ENCODE data around the gene NTPCR. TPM values are rescaled to one million over a fixed set of nuclear protein-coding genes. Genes with fewer than 3 reads are reported as not detected.
"Not testable (repeated sequence)": the region's sequence is repeated elsewhere in the genome, so short reads cannot be mapped to it uniquely, and the experiment has no call there.

NTPCR gene
- polyA plus RNA-seq, 2 donors, result 38.2 to 45.7 TPM

DNA sequence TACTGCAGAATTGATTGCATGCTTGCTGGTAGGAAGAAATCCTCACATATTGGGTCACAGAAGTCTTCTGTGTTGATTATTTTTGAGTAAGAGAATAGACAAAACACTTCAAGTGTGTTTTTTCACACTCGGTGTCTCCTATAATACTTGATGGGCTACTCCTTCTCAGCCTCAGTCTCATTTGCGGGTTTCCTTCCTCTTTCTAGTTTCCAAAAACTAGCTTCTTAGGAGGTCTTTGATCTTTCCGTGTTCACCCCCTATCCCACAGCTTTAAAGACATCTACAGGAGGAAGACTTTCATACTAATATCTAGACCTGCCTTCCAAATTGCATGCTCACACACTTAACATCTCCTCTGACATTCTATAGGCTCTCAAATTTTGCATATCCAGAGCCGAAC is 40.7 kb upstream of the NTPCR start:
- H3K4me1 ChIP-seq (ENCODE audit: control insufficient read depth in 2 of 2, insufficient read depth in 2 of 2, low read length in 1 of 2), result no peaks in the 10 kb centered on the region
- no peaks in the 10 kb centered on the region for H3K9me3 ChIP-seq (ENCODE audit: control insufficient read depth in 2 of 2, insufficient read depth in 1 of 2, low read depth in 1 of 2, low read length in 1 of 2)
- no peaks in the 10 kb centered on the region for H3K27me3 ChIP-seq (ENCODE audit: control insufficient read depth in 1 of 2, insufficient read depth in 2 of 2, low read length in 2 of 2)
- H3K36me3 ChIP-seq (ENCODE audit: control insufficient read depth in 2 of 2, insufficient read depth in 2 of 2, low read length in 1 of 2), result no peaks in the 10 kb centered on the region
- 78 to 81% methylated on average over 4 of the region's 4 CpGs for WGBS, 2 donors
- no peak overlapping the region for H3K27ac ChIP-seq (ENCODE audit: low read depth in 2 of 2, low read length in 1 of 2)
- H3K4me3 ChIP-seq (ENCODE audit: low read depth in 1 of 2, low read length in 2 of 2), result no peak overlapping the region

DNA sequence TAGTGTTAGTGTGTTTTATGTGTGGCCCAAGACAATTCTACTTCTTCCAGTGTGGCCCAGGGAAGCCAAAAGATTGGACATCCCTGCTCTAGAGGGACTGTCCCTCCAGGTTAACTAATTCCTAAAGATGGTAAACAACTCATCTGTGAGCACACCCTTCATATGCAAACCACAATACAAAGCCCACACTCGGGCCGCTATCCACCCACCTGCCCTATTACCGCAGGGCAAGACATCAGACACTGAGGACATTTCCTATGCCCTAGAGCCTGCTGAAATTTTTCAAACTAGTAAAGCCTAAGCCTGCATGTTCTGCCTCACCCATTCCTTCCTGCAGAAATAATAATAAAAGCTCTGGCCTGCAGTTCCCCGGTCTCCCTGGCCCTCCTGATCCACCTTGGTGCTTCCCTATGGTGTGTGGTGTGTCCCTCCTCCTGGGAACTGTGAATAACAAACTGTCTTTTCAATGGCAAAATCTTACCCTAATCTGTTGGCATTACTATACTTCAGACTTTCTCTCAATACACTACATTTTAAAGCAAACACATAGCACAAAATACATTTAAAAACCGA is 39.3 kb upstream of the NTPCR start:
- Histone ChIP-seq H3K4me3 (ENCODE audit: low read depth in 1 of 2, low read length in 2 of 2) (no peak overlapping the region), H3K4me1 (ENCODE audit: control insufficient read depth in 2 of 2, insufficient read depth in 2 of 2, low read length in 1 of 2) (no peaks in the 10 kb centered on the region), H3K9me3 (ENCODE audit: control insufficient read depth in 2 of 2, insufficient read depth in 1 of 2, low read depth in 1 of 2, low read length in 1 of 2) (no peaks in the 10 kb centered on the region), H3K27ac (ENCODE audit: low read depth in 2 of 2, low read length in 1 of 2) (no peak overlapping the region), H3K36me3 (ENCODE audit: control insufficient read depth in 2 of 2, insufficient read depth in 2 of 2, low read length in 1 of 2) (no peaks in the 10 kb centered on the region), H3K27me3 (ENCODE audit: control insufficient read depth in 1 of 2, insufficient read depth in 2 of 2, low read length in 2 of 2) (no peaks in the 10 kb centered on the region)
- 78 to 81% methylated on average over 5 of the region's 5 CpGs for WGBS, 2 donors

DNA sequence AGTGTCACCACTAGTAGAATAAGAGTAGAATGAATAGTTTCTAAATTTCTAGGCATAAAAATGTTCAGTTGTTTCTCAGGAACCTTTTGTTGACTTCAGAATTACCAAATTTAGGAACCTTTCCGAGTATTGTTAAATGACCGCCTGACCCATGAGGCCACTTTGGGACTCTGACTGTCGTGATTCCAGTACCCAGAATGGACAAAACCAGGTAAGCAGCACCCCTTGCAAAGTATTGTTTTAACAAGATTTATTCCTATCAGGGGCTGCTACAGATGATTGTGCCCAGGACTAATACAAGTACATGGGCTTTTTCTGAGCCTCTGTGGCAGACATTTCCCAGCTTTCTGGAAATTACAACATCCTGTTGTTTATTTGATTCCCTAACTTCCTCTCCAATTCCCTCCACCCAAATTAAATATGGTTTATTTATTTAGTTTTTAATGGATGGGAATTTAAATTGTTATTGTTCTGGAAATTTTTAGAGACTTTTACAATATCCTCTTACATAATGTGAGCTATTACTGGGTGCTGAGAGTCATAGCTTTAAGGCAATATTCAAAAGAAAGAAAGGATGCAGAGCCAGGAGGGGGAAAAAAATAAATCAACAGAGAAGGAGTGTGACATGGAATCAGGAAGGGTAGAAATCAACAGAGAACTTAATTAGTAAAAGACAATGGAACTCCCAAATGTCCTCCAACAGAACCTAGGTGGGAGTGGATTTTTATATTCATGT is 37.4 kb upstream of the NTPCR start:
- H3K4me1 ChIP-seq (ENCODE audit: control insufficient read depth in 2 of 2, insufficient read depth in 2 of 2, low read length in 1 of 2), result no peaks in the 10 kb centered on the region
- no peaks in the 10 kb centered on the region for H3K27me3 ChIP-seq (ENCODE audit: control insufficient read depth in 1 of 2, insufficient read depth in 2 of 2, low read length in 2 of 2)
- H3K4me3 ChIP-seq (ENCODE audit: low read depth in 1 of 2, low read length in 2 of 2), result no peak overlapping the region
- H3K27ac ChIP-seq (ENCODE audit: low read depth in 2 of 2, low read length in 1 of 2), result no peak overlapping the region
- WGBS, 2 donors, result 73 to 82% methylated on average over 3 of the region's 3 CpGs
- no peaks in the 10 kb centered on the region for H3K9me3 ChIP-seq (ENCODE audit: control insufficient read depth in 2 of 2, insufficient read depth in 1 of 2, low read depth in 1 of 2, low read length in 1 of 2)
- H3K36me3 ChIP-seq (ENCODE audit: control insufficient read depth in 2 of 2, insufficient read depth in 2 of 2, low read length in 1 of 2), result no peaks in the 10 kb centered on the region

DNA sequence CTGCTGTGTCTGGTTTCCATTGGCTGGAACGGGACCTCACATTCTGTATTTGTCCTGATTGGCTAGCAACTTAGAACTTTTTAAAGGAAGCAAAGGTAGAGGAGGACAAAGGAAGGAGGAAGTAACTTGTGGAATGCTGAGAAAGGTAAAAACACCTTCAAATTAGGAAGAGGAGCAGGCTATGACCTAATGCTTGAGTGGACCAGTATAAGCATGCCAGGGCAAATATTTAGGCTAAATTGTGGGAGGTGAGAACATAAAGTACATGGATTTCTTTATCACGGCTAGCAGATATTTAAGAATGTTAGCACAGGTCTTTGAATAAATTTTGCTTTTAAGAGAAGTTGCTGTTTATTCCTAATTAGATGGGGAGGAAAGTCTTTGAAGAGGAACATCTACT is 36.1 kb upstream of the NTPCR start:
- not testable (repeated sequence) for H3K27ac ChIP-seq (ENCODE audit: low read depth in 2 of 2, low read length in 1 of 2); H3K4me3 ChIP-seq (ENCODE audit: low read depth in 1 of 2, low read length in 2 of 2); H3K9me3 ChIP-seq (ENCODE audit: control insufficient read depth in 2 of 2, insufficient read depth in 1 of 2, low read depth in 1 of 2, low read length in 1 of 2); H3K4me1 ChIP-seq (ENCODE audit: control insufficient read depth in 2 of 2, insufficient read depth in 2 of 2, low read length in 1 of 2); H3K27me3 ChIP-seq (ENCODE audit: control insufficient read depth in 1 of 2, insufficient read depth in 2 of 2, low read length in 2 of 2); H3K36me3 ChIP-seq (ENCODE audit: control insufficient read depth in 2 of 2, insufficient read depth in 2 of 2, low read length in 1 of 2)
- 79% methylated on average over 2 of the region's 2 CpGs for WGBS, 2 donors

DNA sequence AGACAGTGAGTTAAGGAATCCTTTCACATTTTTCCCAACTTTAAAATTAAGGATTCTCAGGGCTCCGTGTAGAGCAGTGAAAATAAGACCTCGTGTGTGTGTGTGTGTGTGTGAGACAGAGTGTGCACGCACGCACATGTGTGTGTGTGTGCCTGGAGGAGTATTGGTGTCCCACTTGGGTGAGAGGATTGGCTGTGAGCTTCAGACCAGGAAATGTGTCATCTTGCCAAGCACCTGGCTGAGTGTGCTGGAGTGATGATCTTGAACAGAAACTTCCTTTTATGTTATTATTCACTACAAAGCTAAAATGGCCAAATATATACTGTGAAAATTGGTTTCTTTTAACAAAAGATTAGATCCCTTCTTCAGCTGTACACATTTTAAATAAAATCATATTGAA is 35.2 kb upstream of the NTPCR start:
- no peak overlapping the region for H3K27ac ChIP-seq (ENCODE audit: low read depth in 2 of 2, low read length in 1 of 2)
- H3K4me3 ChIP-seq (ENCODE audit: low read depth in 1 of 2, low read length in 2 of 2), result no peak overlapping the region
- no peaks in the 10 kb centered on the region for H3K9me3 ChIP-seq (ENCODE audit: control insufficient read depth in 2 of 2, insufficient read depth in 1 of 2, low read depth in 1 of 2, low read length in 1 of 2)
- 84 to 85% methylated on average over 4 of the region's 4 CpGs for WGBS, 2 donors
- no peaks in the 10 kb centered on the region for H3K36me3 ChIP-seq (ENCODE audit: control insufficient read depth in 2 of 2, insufficient read depth in 2 of 2, low read length in 1 of 2)
- H3K4me1 ChIP-seq (ENCODE audit: control insufficient read depth in 2 of 2, insufficient read depth in 2 of 2, low read length in 1 of 2), result no peaks in the 10 kb centered on the region
- H3K27me3 ChIP-seq (ENCODE audit: control insufficient read depth in 1 of 2, insufficient read depth in 2 of 2, low read length in 2 of 2), result no peaks in the 10 kb centered on the region

DNA sequence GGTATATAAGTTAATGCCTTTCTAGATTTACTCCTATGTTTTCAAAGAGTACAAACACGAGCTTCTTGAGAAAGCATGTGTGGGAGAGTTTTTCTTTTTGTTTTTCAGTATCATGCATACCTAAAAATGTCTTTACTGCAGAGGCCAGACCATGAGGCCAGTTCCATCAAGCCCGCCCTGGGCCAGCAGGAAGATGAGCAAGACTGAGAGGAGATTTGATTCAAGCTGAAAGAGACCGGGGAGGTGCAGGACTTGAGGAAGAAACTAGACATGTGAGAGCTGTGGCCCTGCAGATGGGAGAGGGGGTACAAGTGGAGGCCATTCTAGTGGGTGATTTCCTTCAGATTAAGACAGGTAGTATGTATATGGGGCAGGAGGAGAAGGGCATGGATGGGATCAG is 33.4 kb upstream of the NTPCR start:
- H3K27ac ChIP-seq (ENCODE audit: low read depth in 2 of 2, low read length in 1 of 2), result no peak overlapping the region
- H3K4me3 ChIP-seq (ENCODE audit: low read depth in 1 of 2, low read length in 2 of 2), result no peak overlapping the region
- no peaks in the 10 kb centered on the region for H3K4me1 ChIP-seq (ENCODE audit: control insufficient read depth in 2 of 2, insufficient read depth in 2 of 2, low read length in 1 of 2)
- no peaks in the 10 kb centered on the region for H3K9me3 ChIP-seq (ENCODE audit: control insufficient read depth in 2 of 2, insufficient read depth in 1 of 2, low read depth in 1 of 2, low read length in 1 of 2)
- 87 to 93% methylated on average over 3 of the region's 3 CpGs for WGBS, 2 donors
- H3K36me3 ChIP-seq (ENCODE audit: control insufficient read depth in 2 of 2, insufficient read depth in 2 of 2, low read length in 1 of 2), result no peaks in the 10 kb centered on the region
- no peaks in the 10 kb centered on the region for H3K27me3 ChIP-seq (ENCODE audit: control insufficient read depth in 1 of 2, insufficient read depth in 2 of 2, low read length in 2 of 2)

DNA sequence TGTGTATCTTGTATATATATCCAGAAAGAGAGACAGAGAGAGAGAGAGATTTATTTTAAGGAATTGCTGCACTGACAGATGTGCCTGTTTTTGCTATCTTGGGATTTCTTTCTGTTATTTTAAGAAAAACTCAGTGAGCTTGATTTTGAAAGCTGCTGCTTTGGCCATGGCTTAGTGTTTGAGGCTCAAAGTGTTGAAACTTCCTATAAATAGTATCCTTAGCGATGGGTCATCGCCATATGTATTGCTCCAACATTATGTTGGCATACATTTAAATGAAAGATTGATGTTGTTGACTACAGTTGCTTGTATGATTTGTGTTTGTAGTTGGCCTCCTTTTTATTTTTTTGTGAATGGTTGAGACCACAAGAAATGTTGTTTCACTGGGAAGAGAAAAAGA is 29.0 kb upstream of the NTPCR start:
- no peaks in the 10 kb centered on the region for H3K27me3 ChIP-seq (ENCODE audit: control insufficient read depth in 1 of 2, insufficient read depth in 2 of 2, low read length in 2 of 2)
- H3K4me1 ChIP-seq (ENCODE audit: control insufficient read depth in 2 of 2, insufficient read depth in 2 of 2, low read length in 1 of 2), result no peaks in the 10 kb centered on the region
- no peaks in the 10 kb centered on the region for H3K36me3 ChIP-seq (ENCODE audit: control insufficient read depth in 2 of 2, insufficient read depth in 2 of 2, low read length in 1 of 2)
- no peak overlapping the region for H3K27ac ChIP-seq (ENCODE audit: low read depth in 2 of 2, low read length in 1 of 2)
- H3K4me3 ChIP-seq (ENCODE audit: low read depth in 1 of 2, low read length in 2 of 2), result no peak overlapping the region
- H3K9me3 ChIP-seq (ENCODE audit: control insufficient read depth in 2 of 2, insufficient read depth in 1 of 2, low read depth in 1 of 2, low read length in 1 of 2), result no peaks in the 10 kb centered on the region
- WGBS, 2 donors, result 65 to 77% methylated on average over 2 of the region's 2 CpGs

DNA sequence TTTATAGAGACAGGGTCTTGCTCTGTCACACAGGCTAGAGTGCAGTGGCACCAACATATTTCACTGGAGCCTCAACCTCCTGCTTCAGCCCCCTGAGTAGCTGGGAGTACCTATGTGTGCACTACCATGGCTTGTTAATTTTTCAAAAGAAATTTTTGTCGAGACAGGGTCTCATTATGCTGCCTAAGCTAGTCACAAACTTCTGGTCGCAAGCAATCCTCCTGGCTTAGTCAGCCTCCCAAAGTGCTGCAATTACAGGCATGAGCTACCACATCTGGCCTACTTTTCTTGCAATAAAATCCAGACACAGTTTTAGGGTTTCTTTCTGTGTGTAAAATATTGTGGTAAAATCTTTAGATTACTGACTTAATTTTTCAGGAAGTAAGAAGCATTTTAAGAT is 27.9 kb upstream of the NTPCR start:
- Histone ChIP-seq H3K27me3 (ENCODE audit: control insufficient read depth in 1 of 2, insufficient read depth in 2 of 2, low read length in 2 of 2) (no peaks in the 10 kb centered on the region), H3K4me3 (ENCODE audit: low read depth in 1 of 2, low read length in 2 of 2) (no peak overlapping the region), H3K4me1 (ENCODE audit: control insufficient read depth in 2 of 2, insufficient read depth in 2 of 2, low read length in 1 of 2) (no peaks in the 10 kb centered on the region), H3K36me3 (ENCODE audit: control insufficient read depth in 2 of 2, insufficient read depth in 2 of 2, low read length in 1 of 2) (no peaks in the 10 kb centered on the region), H3K9me3 (ENCODE audit: control insufficient read depth in 2 of 2, insufficient read depth in 1 of 2, low read depth in 1 of 2, low read length in 1 of 2) (peaks cover 0 to 2% of the 10 kb centered on the region in 2 donors), H3K27ac (ENCODE audit: low read depth in 2 of 2, low read length in 1 of 2) (no peak overlapping the region)
- WGBS, 2 donors, result 81 to 84% methylated on average over 2 of the region's 2 CpGs

DNA sequence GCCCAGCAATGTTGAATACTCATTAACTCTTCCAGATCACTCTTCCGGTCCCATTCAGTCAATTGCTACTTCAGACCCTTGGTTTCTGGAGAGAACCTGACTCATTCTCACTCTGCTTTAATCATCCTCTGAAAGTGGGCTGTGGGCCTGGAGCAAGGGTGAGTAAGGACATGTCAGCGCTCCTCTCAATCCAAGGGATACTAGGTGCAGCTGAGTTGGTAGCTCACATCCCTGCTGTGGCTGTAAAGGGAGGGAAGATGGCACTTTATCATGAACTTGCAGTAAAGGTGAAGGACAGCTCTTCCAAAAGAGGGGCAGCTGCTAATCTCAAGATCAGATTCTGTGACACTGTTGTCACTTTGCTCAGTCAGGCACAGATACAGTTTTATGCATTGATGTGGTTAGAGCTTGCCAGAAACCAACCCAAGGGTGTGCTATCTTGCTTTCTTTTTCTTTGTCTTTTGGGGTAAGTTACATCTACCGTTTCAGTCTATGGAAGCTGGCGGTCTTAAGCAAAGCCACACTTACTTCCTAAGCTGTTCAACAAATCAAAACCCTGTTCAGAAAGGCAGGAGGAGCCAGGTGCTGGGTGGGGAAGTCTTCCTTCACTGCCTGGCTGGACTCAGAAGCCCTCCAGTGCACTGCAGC is 26.5 kb upstream of the NTPCR start:
- WGBS, 2 donors, result 84 to 85% methylated on average over 4 of the region's 4 CpGs
- Histone ChIP-seq H3K4me3 (ENCODE audit: low read depth in 1 of 2, low read length in 2 of 2) (no peak overlapping the region), H3K27me3 (ENCODE audit: control insufficient read depth in 1 of 2, insufficient read depth in 2 of 2, low read length in 2 of 2) (no peaks in the 10 kb centered on the region), H3K4me1 (ENCODE audit: control insufficient read depth in 2 of 2, insufficient read depth in 2 of 2, low read length in 1 of 2) (no peaks in the 10 kb centered on the region), H3K27ac (ENCODE audit: low read depth in 2 of 2, low read length in 1 of 2) (no peak overlapping the region), H3K9me3 (ENCODE audit: control insufficient read depth in 2 of 2, insufficient read depth in 1 of 2, low read depth in 1 of 2, low read length in 1 of 2) (peaks cover 0 to 3% of the 10 kb centered on the region in 2 donors), H3K36me3 (ENCODE audit: control insufficient read depth in 2 of 2, insufficient read depth in 2 of 2, low read length in 1 of 2) (no peaks in the 10 kb centered on the region)

DNA sequence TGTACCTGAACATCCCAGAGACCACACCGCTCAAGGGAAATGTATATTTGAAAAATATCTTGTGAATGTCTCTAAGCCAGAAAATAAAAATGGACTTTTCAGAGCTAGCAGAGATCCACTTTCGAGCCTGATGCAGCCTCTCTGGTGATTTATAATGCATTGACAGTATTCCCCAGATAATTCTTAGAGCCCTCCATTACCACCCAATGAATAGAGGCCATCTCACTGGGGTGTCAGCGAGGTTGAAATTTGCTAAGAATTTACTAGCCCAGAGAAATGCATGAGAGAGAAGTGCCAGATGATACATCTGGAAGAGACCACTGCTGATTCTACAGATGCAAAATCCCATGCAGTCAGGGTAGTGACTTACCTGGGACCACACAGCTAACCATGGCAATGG is 25.5 kb upstream of the NTPCR start:
- Histone ChIP-seq H3K9me3 (ENCODE audit: control insufficient read depth in 2 of 2, insufficient read depth in 1 of 2, low read depth in 1 of 2, low read length in 1 of 2) (peaks cover 0 to 3% of the 10 kb centered on the region in 2 donors), H3K4me1 (ENCODE audit: control insufficient read depth in 2 of 2, insufficient read depth in 2 of 2, low read length in 1 of 2) (no peaks in the 10 kb centered on the region), H3K4me3 (ENCODE audit: low read depth in 1 of 2, low read length in 2 of 2) (no peak overlapping the region), H3K27ac (ENCODE audit: low read depth in 2 of 2, low read length in 1 of 2) (no peak overlapping the region), H3K27me3 (ENCODE audit: control insufficient read depth in 1 of 2, insufficient read depth in 2 of 2, low read length in 2 of 2) (no peaks in the 10 kb centered on the region), H3K36me3 (ENCODE audit: control insufficient read depth in 2 of 2, insufficient read depth in 2 of 2, low read length in 1 of 2) (no peaks in the 10 kb centered on the region)
- WGBS, 2 donors, result 94% methylated on average over 3 of the region's 3 CpGs

Data from esophagus (tissue), 2 donors.